Glomerular visceral epithelial cell (primary cell): ENCODE results near the gene SCFD2.

Source experiments
- DNase-seq: peaks from one replicate; pipeline ENCODE4 v3.0.0-alpha.2; 2016; ENCODE audit errors: extremely low spot score

Gene SCFD2

GRCh38 chr4:52926196-52926974, 439.5 kb downstream of the SCFD2 start:
- DNase-seq = no peak

GRCh38 chr4:52925531-52925968, 440.3 kb downstream of the SCFD2 start:
- DNase-seq = no peak

- no peak for DNase-seq
Observed at GRCh38 chr4:52919461-52919860, 446.4 kb downstream of the SCFD2 start.

- DNase-seq = no peak
Observed at GRCh38 chr4:52917817-52918216, 448.0 kb downstream of the SCFD2 start.

- DNase-seq = no peak
Observed at GRCh38 chr4:52915730-52916300, 450.0 kb downstream of the SCFD2 start.

- DNase-seq = no peak
Observed at GRCh38 chr4:52915191-52915590, 450.7 kb downstream of the SCFD2 start.

GRCh38 chr4:52914051-52914605, 451.7 kb downstream of the SCFD2 start:
- DNase-seq = no peak

GRCh38 chr4:52912608-52913007, 453.3 kb downstream of the SCFD2 start:
- DNase-seq = no peak

GRCh38 chr4:52911684-52912294, 454.1 kb downstream of the SCFD2 start:
- peak; percentile 62 for DNase-seq

GRCh38 chr4:52910115-52910514, 455.7 kb downstream of the SCFD2 start:
- no peak for DNase-seq

- DNase-seq = no peak
Observed at GRCh38 chr4:52907510-52907909, 458.4 kb downstream of the SCFD2 start.

GRCh38 chr4:52904421-52904820, 461.4 kb downstream of the SCFD2 start:
- DNase-seq = peak; percentile 56

- DNase-seq = no peak
Observed at GRCh38 chr4:52903273-52903672, 462.6 kb downstream of the SCFD2 start.

GRCh38 chr4:52894443-52894842, 471.4 kb downstream of the SCFD2 start:
- peak; percentile 43 for DNase-seq

GRCh38 chr4:52892880-52893279, 473.0 kb downstream of the SCFD2 start:
- no peak for DNase-seq

- DNase-seq = no peak
Observed at GRCh38 chr4:52891743-52892142, 474.1 kb downstream of the SCFD2 start.

GRCh38 chr4:52890521-52890791, 475.4 kb downstream of the SCFD2 start:
- DNase-seq = no peak

- DNase-seq = no peak
Observed at GRCh38 chr4:52889778-52890520, 475.9 kb downstream of the SCFD2 start.

GRCh38 chr4:52889354-52889753, 476.5 kb downstream of the SCFD2 start:
- no peak for DNase-seq

GRCh38 chr4:52884994-52885393, 480.9 kb downstream of the SCFD2 start:
- no peak for DNase-seq

GRCh38 chr4:52883707-52884669, 481.9 kb downstream of the SCFD2 start:
- no peak for DNase-seq
